K562 (cell line): Measurements from ENCODE around the gene TESK1.

Experiments
- FOXP1 ChIP-seq: sonication (generic); formaldehyde crosslinking; IDR thresholded peaks from 2 replicates; pipeline ENCODE4 v1.8.0; 2022; ENCODE audit warnings: mild to moderate bottlenecking, missing genetic modification reagents
- TEAD4 ChIP-seq, 2 experiments: sonication (generic) in 1 of 2; formaldehyde crosslinking in 1 of 2; IDR thresholded peaks; 2 replicates each; pipeline versions ENCODE4 v1.6.1 to v1.8.0; 2012 to 2022; ENCODE audit warnings: borderline replicate concordance in 1 of 2, inconsistent platforms in 1 of 2, low read length in 1 of 2, mild to moderate bottlenecking in 1 of 2, missing genetic modification reagents in 1 of 2

- TF ChIP-seq TEAD4 (IDR thresholded peaks at IDR 0.05; ENCODE audit: low read length) (no peak), TEAD4 (CRISPR knock-in tag; IDR thresholded peaks at IDR 0.05; ENCODE audit: borderline replicate concordance) (no peak), FOXP1 (CRISPR knock-in tag) (no peak)
Measured at GRCh38 chr9:35635730-35636129, 30.7 kb downstream of the TESK1 start.
